HepG2 (cell line): ENCODE results near the gene NEU1. TPM values are rescaled to one million over a fixed set of nuclear protein-coding genes. Genes with fewer than 3 reads are reported as not detected.
A peak's percentile ranks its signal among the peaks of the same experiment; 100 is the strongest.

Experiments used
- ATAC-seq: fragments of 200-7000 bp; cut with Tn5 transposase; 3 replicates; pipeline ENCODE4 v1.9.1; 2020; ENCODE audit warnings: mild to moderate bottlenecking, moderate library complexity
- BruUV-seq: library from RNA; stranded (reverse); fragments of 400-500 nt; replicated peaks from 2 replicates; lab custom pipeline; 2021; lab: Mats Ljungman, UMichigan
- CTCF ChIA-PET: fragments of 300-600 bp; formaldehyde crosslinking; extraction: SDS; loops from one replicate; lab custom pipeline; 2021; ENCODE audit warnings: low total read pairs, inconsistent platforms, low intra/inter-chr PET ratio; lab: Yijun Ruan, JAX
- POLR2A ChIA-PET: fragments of 350-600 bp; sonication (Branson Sonifier 250); formaldehyde crosslinking; loops from one replicate; lab custom pipeline; 2020; ENCODE audit warnings: antibody characterized with exemption, inconsistent platforms; lab: Yijun Ruan, JAX
- DNase-seq: peaks from one replicate; pipeline ENCODE4 v3.0.0-alpha.2; 2015; ENCODE audit warnings: low spot score
- FAIRE-seq: peaks from 3 replicates; lab custom pipeline; 2011; peaks lifted over from hg19 to GRCh38; lab: Jason Lieb, UNC
- H2AFZ ChIP-seq: one replicate; pipeline ENCODE4 v1.6.1; 2011; ENCODE audit warnings: low read length, inconsistent platforms
- H3K27ac ChIP-seq: fragments of 300-600 bp; 3 replicates; pipeline ENCODE4 v1.8.0; 2011; ENCODE audit warnings: mixed run types, mild to moderate bottlenecking, mixed read lengths, low read length, inconsistent platforms; ENCODE audit not compliant: insufficient read depth; ENCODE audit errors: extremely low read length
- H3K27me3 ChIP-seq, 2 experiments: fragments of 200-600 bp in 1 of 2; 2 replicates in 1 of 2; 3 replicates in 1 of 2; pipeline versions ENCODE4 v1.6.0 to v1.8.0; 2011; ENCODE audit warnings: low read length in 2 of 2, mild to moderate bottlenecking in 2 of 2, moderate library complexity in 2 of 2, inconsistent platforms in 1 of 2; ENCODE audit not compliant: insufficient read depth in 2 of 2, control insufficient read depth in 1 of 2
- H3K36me3 ChIP-seq, 2 experiments: fragments of 200-600 bp in 1 of 2; replicated peaks in 1 of 2; 2 replicates in 1 of 2; 3 replicates in 1 of 2; pipeline versions ENCODE4 v1.5.1 to v1.8.0; 2011; ENCODE audit warnings: low read length in 2 of 2, inconsistent platforms in 1 of 2; ENCODE audit not compliant: insufficient read depth in 2 of 2, control insufficient read depth in 1 of 2
- H3K4me1 ChIP-seq: 2 replicates; pipeline ENCODE4 v1.5.1; 2012; ENCODE audit warnings: low read length, inconsistent platforms; ENCODE audit not compliant: insufficient read depth
- H3K4me2 ChIP-seq: 2 replicates; pipeline ENCODE4 v1.6.0; 2011; ENCODE audit warnings: low read depth, low read length, inconsistent platforms
- H3K4me3 ChIP-seq, 3 experiments: fragments of 200-600 bp in 1 of 3; sonication (generic), shearing (Covaris generic) in 1 of 3; replicated peaks in 1 of 3; 2 replicates each; pipeline ENCODE4 v1.5.1; 2011 to 2016; ENCODE audit warnings: low read length in 3 of 3, inconsistent platforms in 2 of 3, low read depth in 2 of 3, mild to moderate bottlenecking in 2 of 3, control low read depth in 1 of 3, mixed read lengths in 1 of 3; ENCODE audit not compliant: insufficient read depth in 1 of 3
- H3K79me2 ChIP-seq: one replicate; pipeline ENCODE4 v1.6.1; 2011; ENCODE audit warnings: low read length, inconsistent platforms; ENCODE audit not compliant: insufficient read depth
- H3K9ac ChIP-seq: 2 replicates; pipeline ENCODE4 v1.6.0; 2011; ENCODE audit warnings: mild to moderate bottlenecking, low read depth, low read length, inconsistent platforms; ENCODE audit not compliant: insufficient read depth
- H3K9me3 ChIP-seq: 2 replicates; pipeline ENCODE4 v1.5.1; 2012; ENCODE audit warnings: mild to moderate bottlenecking, low read length
- H4K20me1 ChIP-seq: 2 replicates; pipeline ENCODE4 v1.6.0; 2011; ENCODE audit warnings: inconsistent platforms, mild to moderate bottlenecking, low read length, moderate library complexity; ENCODE audit not compliant: insufficient read depth
- DMTF1 ChIP-seq: sonication (generic); formaldehyde crosslinking; IDR thresholded peaks from 2 replicates; pipeline ENCODE4 v1.4.0; 2020; ENCODE audit warnings: mild to moderate bottlenecking, missing genetic modification reagents
- FOXP1 ChIP-seq, 2 experiments: fragments of 450-650 bp in 1 of 2; IDR thresholded peaks; 2 replicates each; pipeline ENCODE4 v1.6.1; 2017 to 2018; ENCODE audit warnings: antibody characterized with exemption in 1 of 2
- GPBP1L1 ChIP-seq: sonication (generic); formaldehyde crosslinking; IDR thresholded peaks from 2 replicates; pipeline ENCODE4 v1.5.0; 2020; ENCODE audit warnings: mild to moderate bottlenecking, missing genetic modification reagents
- HINFP ChIP-seq: sonication (generic); formaldehyde crosslinking; IDR thresholded peaks from 2 replicates; pipeline ENCODE4 v1.4.0; 2020; ENCODE audit warnings: low read depth, mild to moderate bottlenecking, missing genetic modification reagents
- HNF1A ChIP-seq, 2 experiments: sonication (generic) in 1 of 2; formaldehyde crosslinking in 1 of 2; IDR thresholded peaks; 2 replicates each; pipeline versions ENCODE4 v1.4.0 to v1.6.1; 2016 to 2020; ENCODE audit warnings: borderline replicate concordance in 1 of 2, low read depth in 1 of 2, mild to moderate bottlenecking in 1 of 2, missing genetic modification reagents in 1 of 2
- TSC22D2 ChIP-seq: sonication (generic); formaldehyde crosslinking; IDR thresholded peaks from 2 replicates; pipeline ENCODE4 v1.5.1; 2020; ENCODE audit warnings: missing genetic modification reagents, mild to moderate bottlenecking, borderline replicate concordance
- ZNF124 ChIP-seq: sonication (generic); formaldehyde crosslinking; IDR thresholded peaks from 2 replicates; pipeline ENCODE4 v1.4.0; 2020; ENCODE audit warnings: missing genetic modification reagents
- ZNF891 ChIP-seq: sonication (generic); formaldehyde crosslinking; IDR thresholded peaks from 2 replicates; pipeline ENCODE4 v1.5.0; 2020; ENCODE audit warnings: mild to moderate bottlenecking, missing genetic modification reagents
- ZSCAN5A ChIP-seq: sonication (generic); formaldehyde crosslinking; IDR thresholded peaks from 2 replicates; pipeline ENCODE4 v1.8.0; 2022; ENCODE audit warnings: mild to moderate bottlenecking, missing genetic modification reagents, borderline replicate concordance
- WGBS: methylation state at CpG from one replicate; pipeline ENCODE4 v1.1.6; 2017; ENCODE audit warnings: low lambda C conversion rate; 5-methylcytosine and 5-hydroxymethylcytosine counted together
- in situ Hi-C: cut with HindIII; loops from 2 replicates; pipeline ENCODE4 v1.10.0; 2017; ENCODE audit warnings: low pct_unique_long_range_greater_than_20kb; ENCODE audit not compliant: extremely low pct_ligation_motif_present
- intact Hi-C: fragments of 100-400 bp; cut with micrococcal nuclease; formaldehyde crosslinking; loops from one replicate; pipeline ENCODE4 v1.10.0; 2022; ENCODE audit not compliant: unreplicated experiment
- polyA plus RNA-seq, 8 experiments: library from polyadenylated mRNA; depleted of rRNA in 3 of 8; stranded (reverse) in 7 of 8; unstranded in 1 of 8; fragments of >200 nt; fragmentation: Illumina TruSeq in 4 of 8; extraction: Trizol in 4 of 8; gene quantifications; 2 replicates each; pipeline versions ENCODE4 v1.2.1 to v1.2.3, GENCODE V29; 2011 to 2016; ENCODE audit warnings: low read depth in 4 of 8, missing spikeins in 1 of 8, mixed read lengths in 1 of 8; ENCODE audit not compliant: insufficient read depth in 1 of 8
- total RNA-seq, 5 experiments: library from RNA; depleted of rRNA; stranded (reverse); fragments of >200 nt; fragmentation: Illumina TruSeq; extraction: Trizol; gene quantifications; 2 replicates each; pipeline ENCODE4 v1.2.3, GENCODE V29; 2016; ENCODE audit warnings: low read depth in 1 of 5

The NEU1 gene
- total and polyA plus RNA-seq, 2 of the 13 experiments (the other 11 are each of a cell fraction or from before 2014, with no cell fraction given), result 215 to 297 TPM

GRCh38 chr6:31821301-31822035 lies 41.2 kb downstream of the NEU1 start:
- no peak for DNase-seq
- FAIRE-seq, result no peak
- Histone ChIP-seq H3K36me3 (no peaks in the 10 kb centered on the region), H3K27ac (peak overlapping the region; percentile 86), H3K27me3 (no peaks in the 10 kb centered on the region), H3K4me1 (peaks cover 62% of the 10 kb centered on the region), H3K79me2 (peaks cover 27% of the 10 kb centered on the region), H3K4me3 (peak overlapping the region; percentile 67 to 91 (median 87)), H3K4me2 (peak overlapping the region; percentile 76), H2AFZ (peak overlapping the region; percentile 81), H3K9me3 (no peaks in the 10 kb centered on the region), H4K20me1 (no peaks in the 10 kb centered on the region), H3K9ac (peak overlapping the region; percentile 72)
- in situ Hi-C loops (no loop called here), intact Hi-C loops (loop anchor here (2.0 kb wide), 1 partner anchor 141 kb away; the partner anchor contains the start of gene LY6G5C)
- ChIA-PET POLR2A (interaction anchor here (0.6 to 6.9 kb wide), 15 partner anchors 14 to 1207 kb away, joined by 3 to 66 read pairs (median 5); partner anchors contain the start of genes APOM, BAG6, CLIC1 and GPANK1), CTCF (no interaction called here)
- BruUV-seq, result TSS peak; percentile 84
- peak; percentile 13 for ATAC-seq
- 16% methylated on average over 39 of the region's 39 CpGs for WGBS
- TF ChIP-seq ZNF891 (peak; percentile 52; the same call in 1 of the 2 replicates), ZNF124 (CRISPR knock-in tag) (no peak), HINFP (CRISPR knock-in tag) (no peak), FOXP1 (IDR thresholded peaks at IDR 0.05) (no peak), FOXP1 (CRISPR knock-in tag; IDR thresholded peaks at IDR 0.05) (no peak), ZSCAN5A (no peak), DMTF1 (CRISPR knock-in tag) (no peak), GPBP1L1 (CRISPR knock-in tag) (no peak), TSC22D2 (CRISPR knock-in tag) (no peak), HNF1A (IDR thresholded peaks at IDR 0.05; ENCODE audit: low read depth) (no peak), HNF1A (CRISPR knock-in tag; IDR thresholded peaks at IDR 0.05; ENCODE audit: borderline replicate concordance) (no peak)
